ENCODE results near the gene HTN3. TPM values are rescaled to one million over a fixed set of nuclear protein-coding genes. Genes with fewer than 3 reads are reported as not detected.

Gene HTN3
- total RNA-seq, 1 donor from 2014 or later, result not detected

DNA sequence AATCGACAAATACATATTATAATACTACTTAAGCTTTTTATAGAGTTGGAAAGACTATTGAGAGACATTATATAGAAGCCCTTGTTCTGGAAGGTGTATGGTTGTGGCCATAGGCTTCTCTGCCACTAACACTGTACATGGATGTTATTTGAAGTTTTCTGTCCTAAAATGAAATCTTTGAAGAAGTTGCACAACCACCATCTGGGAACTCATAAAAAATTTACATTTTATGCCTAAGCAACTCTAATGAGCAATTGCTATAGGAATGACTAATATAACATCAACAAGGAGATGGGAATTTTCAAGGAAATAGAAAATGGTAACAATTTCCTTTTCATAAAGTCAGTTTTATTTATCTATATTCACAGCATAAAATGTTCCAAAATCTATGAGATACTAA is 29.4 kb downstream of the HTN3 start:
- DNase-seq (ENCODE audit: low read depth), result no peak
- TF ChIP-seq, protein P1, sequence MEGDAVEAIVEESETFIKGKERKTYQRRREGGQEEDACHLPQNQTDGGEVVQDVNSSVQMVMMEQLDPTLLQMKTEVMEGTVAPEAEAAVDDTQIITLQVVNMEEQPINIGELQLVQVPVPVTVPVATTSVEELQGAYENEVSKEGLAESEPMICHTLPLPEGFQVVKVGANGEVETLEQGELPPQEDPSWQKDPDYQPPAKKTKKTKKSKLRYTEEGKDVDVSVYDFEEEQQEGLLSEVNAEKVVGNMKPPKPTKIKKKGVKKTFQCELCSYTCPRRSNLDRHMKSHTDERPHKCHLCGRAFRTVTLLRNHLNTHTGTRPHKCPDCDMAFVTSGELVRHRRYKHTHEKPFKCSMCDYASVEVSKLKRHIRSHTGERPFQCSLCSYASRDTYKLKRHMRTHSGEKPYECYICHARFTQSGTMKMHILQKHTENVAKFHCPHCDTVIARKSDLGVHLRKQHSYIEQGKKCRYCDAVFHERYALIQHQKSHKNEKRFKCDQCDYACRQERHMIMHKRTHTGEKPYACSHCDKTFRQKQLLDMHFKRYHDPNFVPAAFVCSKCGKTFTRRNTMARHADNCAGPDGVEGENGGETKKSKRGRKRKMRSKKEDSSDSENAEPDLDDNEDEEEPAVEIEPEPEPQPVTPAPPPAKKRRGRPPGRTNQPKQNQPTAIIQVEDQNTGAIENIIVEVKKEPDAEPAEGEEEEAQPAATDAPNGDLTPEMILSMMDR (conservative IDR thresholded peaks at IDR 0.05; ENCODE audit: low read depth, low read length), result no peak
- H3K4me3 ChIP-seq (ENCODE audit: low read depth, low read length), result no peak overlapping the region

DNA sequence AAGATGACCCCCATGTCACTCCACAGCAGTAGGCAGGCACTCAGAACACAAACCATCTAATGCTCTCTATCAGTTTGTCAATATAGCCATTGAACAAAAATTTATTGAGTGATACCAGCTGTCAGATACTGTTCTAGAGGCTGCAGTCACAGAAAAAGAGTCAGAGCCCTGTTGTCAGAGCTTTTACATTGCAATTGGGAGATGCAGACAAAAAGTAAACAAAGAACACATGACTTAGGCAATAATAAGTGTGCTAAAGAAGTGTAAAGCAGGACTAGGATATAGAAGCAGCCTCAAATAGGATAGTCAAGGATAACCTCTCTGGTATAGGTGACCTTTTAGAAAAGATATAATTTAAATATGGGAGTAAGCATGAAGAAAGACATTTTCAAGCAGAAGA is 30.9 kb downstream of the HTN3 start:
- TF ChIP-seq, protein P1 (conservative IDR thresholded peaks at IDR 0.05; ENCODE audit: low read depth, low read length), result no peak
- H3K4me3 ChIP-seq (ENCODE audit: low read depth, low read length), result no peak overlapping the region
- no peak for DNase-seq (ENCODE audit: low read depth)

DNA sequence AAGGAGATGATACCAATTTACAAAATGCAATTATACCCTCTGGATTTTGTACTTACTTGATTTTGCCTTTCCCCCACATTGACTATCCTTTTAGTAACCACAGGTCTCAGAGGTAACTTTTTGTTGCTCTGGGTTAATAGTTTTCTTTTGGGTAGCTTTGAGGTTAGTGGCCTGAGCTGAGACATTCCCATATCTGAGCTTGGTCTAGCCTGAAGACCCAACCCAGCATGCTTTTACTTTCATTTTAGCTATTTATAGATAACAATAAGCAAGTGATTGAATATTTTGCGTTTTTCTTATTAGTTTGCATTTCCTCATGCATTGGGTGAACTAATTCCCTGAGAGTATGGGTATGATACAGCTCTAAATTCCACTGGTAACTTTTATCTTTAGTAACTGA is 33.7 kb downstream of the HTN3 start:
- H3K4me3 ChIP-seq (ENCODE audit: low read depth, low read length), result no peak overlapping the region
- TF ChIP-seq, protein P1 (conservative IDR thresholded peaks at IDR 0.05; ENCODE audit: low read depth, low read length), result no peak
- DNase-seq (ENCODE audit: low read depth), result no peak

DNA sequence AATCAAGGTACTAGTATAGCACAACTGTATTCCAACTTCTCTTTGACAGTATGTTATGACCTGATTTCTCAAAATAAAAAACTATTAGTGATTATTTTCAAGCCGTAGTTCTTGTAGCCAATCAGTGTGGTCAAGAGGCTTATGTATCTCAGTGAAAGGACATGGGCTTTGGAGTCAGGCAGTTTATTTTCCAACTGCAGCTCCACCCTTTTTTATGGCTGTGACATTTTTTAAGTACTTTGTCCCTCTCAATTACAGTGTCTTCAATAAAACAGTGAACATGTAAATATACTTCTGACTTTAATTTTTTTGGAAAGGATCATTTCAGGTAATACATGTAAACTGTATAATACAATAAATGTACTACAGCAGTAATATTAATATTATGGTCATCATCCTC is 51.9 kb downstream of the HTN3 start:
- TF ChIP-seq, protein P1 (conservative IDR thresholded peaks at IDR 0.05; ENCODE audit: low read depth, low read length), result no peak
- no peak overlapping the region for H3K4me3 ChIP-seq (ENCODE audit: low read depth, low read length)
- DNase-seq (ENCODE audit: low read depth), result no peak

Other genes with a start within 250 kb of the HTN3 start
- gene SULT1E1, start 168.3 kb upstream of the HTN3 start, total RNA-seq, result 0.43 TPM in 1 of 2 replicates, not detected in the other
- not detected in 2 replicates for gene CSN1S1, start 97.4 kb upstream of the HTN3 start, total RNA-seq
- not detected in 2 replicates for gene CSN2, start 62.7 kb upstream of the HTN3 start, total RNA-seq
- gene STATH, start 32.5 kb upstream of the HTN3 start, total RNA-seq, result not detected in 2 replicates
- gene HTN1, start 22.0 kb downstream of the HTN3 start, total RNA-seq, result not detected in 2 replicates
- gene PRR27, start 125.8 kb downstream of the HTN3 start, total RNA-seq, result not detected in 2 replicates
- gene ODAM, start 167.3 kb downstream of the HTN3 start, total RNA-seq, result not detected in 2 replicates
- gene FDCSP, start 197.7 kb downstream of the HTN3 start, total RNA-seq, result not detected in 2 replicates
- not detected in 2 replicates for gene CSN3, start 214.1 kb downstream of the HTN3 start, total RNA-seq